K562 (cell line): ENCODE data around the gene OR2S2. TPM values are rescaled to one million over a fixed set of nuclear protein-coding genes. Genes with fewer than 3 reads are reported as not detected.

ENCODE experiments used
- ATAC-seq: fragments of 200-7000 bp; cut with Tn5 transposase; 3 replicates; pipeline ENCODE4 v1.9.1; 2020; ENCODE audit warnings: moderate library complexity
- BruUV-seq: library from RNA; stranded (reverse); fragments of 400-500 nt; replicated peaks from 2 replicates; lab custom pipeline; 2021; lab: Mats Ljungman, UMichigan
- CTCF ChIA-PET: fragments of 300-600 bp; formaldehyde crosslinking; extraction: SDS; loops from one replicate; lab custom pipeline; 2021; ENCODE audit warnings: low intra/inter-chr PET ratio; lab: Yijun Ruan, JAX
- POLR2A ChIA-PET: fragments of 300-600, 350-650 bp; sonication (Branson Sonifier 250); formaldehyde crosslinking; extraction: SDS; loops from one replicate; lab custom pipeline; 2021; ENCODE audit warnings: antibody characterized with exemption, inconsistent platforms; lab: Yijun Ruan, JAX
- DNase-seq, 4 experiments: peaks; one replicate each; pipeline versions ENCODE4 v3.0.0 to v3.0.0-alpha.2; 2011 to 2018; ENCODE audit warnings: low spot score in 3 of 4, mixed read lengths in 3 of 4; ENCODE audit errors: extremely low read depth in 1 of 4
- FAIRE-seq: peaks from 2 replicates; lab custom pipeline; 2011; peaks lifted over from hg19 to GRCh38; lab: Jason Lieb, UNC
- H2AFZ ChIP-seq: 2 replicates; pipeline ENCODE4 v1.6.0; 2011; ENCODE audit warnings: low read depth, low read length, control low read depth, inconsistent platforms
- H3K27ac ChIP-seq: fragments of 200-600 bp; 3 replicates; pipeline ENCODE4 v1.8.0; 2011; ENCODE audit warnings: low read depth, mild to moderate bottlenecking, control low read depth, inconsistent platforms, low read length, moderate library complexity, mixed read lengths; ENCODE audit errors: extremely low read depth
- H3K27me3 ChIP-seq, 2 experiments: fragments of 300-600 bp in 1 of 2; 2 replicates in 1 of 2; 3 replicates in 1 of 2; pipeline versions ENCODE4 v1.6.0 to v1.8.0; 2011; ENCODE audit warnings: inconsistent platforms in 2 of 2, low read length in 2 of 2, mild to moderate bottlenecking in 1 of 2, mixed read lengths in 1 of 2, moderate library complexity in 1 of 2; ENCODE audit not compliant: control insufficient read depth in 2 of 2, insufficient read depth in 2 of 2
- H3K36me3 ChIP-seq: fragments of 300-600 bp; 3 replicates; pipeline ENCODE4 v1.8.0; 2011; ENCODE audit warnings: mild to moderate bottlenecking, low read length, inconsistent platforms; ENCODE audit not compliant: control insufficient read depth, insufficient read depth
- H3K4me1 ChIP-seq, 2 experiments: fragments of 200-600 bp in 1 of 2; replicated peaks in 1 of 2; 2 replicates in 1 of 2; 3 replicates in 1 of 2; pipeline versions ENCODE4 v1.5.1 to v1.8.0; 2011; ENCODE audit warnings: inconsistent platforms in 2 of 2, low read length in 2 of 2, mild to moderate bottlenecking in 1 of 2, mixed read lengths in 1 of 2, moderate library complexity in 1 of 2; ENCODE audit not compliant: control insufficient read depth in 2 of 2, insufficient read depth in 2 of 2
- H3K4me2 ChIP-seq: 2 replicates; pipeline ENCODE4 v1.6.1; 2011; ENCODE audit warnings: low read length, control low read depth, inconsistent platforms, mixed read lengths; ENCODE audit not compliant: insufficient read depth
- H3K4me3 ChIP-seq: fragments of 200-600 bp; sonication (generic), shearing (Covaris generic); 2 replicates; pipeline ENCODE4 v1.5.1; 2016; ENCODE audit warnings: control low read depth, inconsistent platforms
- H3K79me2 ChIP-seq: fragments of 200-600 bp; 3 replicates; pipeline ENCODE4 v1.8.0; 2011; ENCODE audit warnings: low read length, inconsistent platforms; ENCODE audit not compliant: control insufficient read depth, insufficient read depth
- H3K9ac ChIP-seq, 2 experiments: 2 replicates each; pipeline versions ENCODE4 v1.6.0 to v1.6.1; 2011; ENCODE audit warnings: low read depth in 2 of 2, low read length in 2 of 2, control low read depth in 1 of 2, inconsistent platforms in 1 of 2, mild to moderate bottlenecking in 1 of 2, mixed read lengths in 1 of 2; ENCODE audit not compliant: insufficient read depth in 1 of 2
- H3K9me1 ChIP-seq: one replicate; pipeline ENCODE4 v1.6.0; 2011; ENCODE audit warnings: inconsistent platforms, mild to moderate bottlenecking, low read length, moderate library complexity; ENCODE audit not compliant: control insufficient read depth, insufficient read depth
- H3K9me3 ChIP-seq: replicated peaks from 2 replicates; pipeline ENCODE4 v1.5.1; 2011; ENCODE audit warnings: low read depth, low read length, inconsistent platforms; ENCODE audit not compliant: control insufficient read depth, insufficient read depth
- H4K20me1 ChIP-seq: replicated peaks from 2 replicates; pipeline ENCODE4 v1.6.1; 2011; ENCODE audit warnings: low read length, inconsistent platforms, mixed read lengths; ENCODE audit not compliant: control insufficient read depth, insufficient read depth
- ASH1L ChIP-seq: fragments of 450-650 bp; IDR thresholded peaks from 2 replicates; pipeline ENCODE4 v1.6.1; 2018; ENCODE audit warnings: borderline replicate concordance, mild to moderate bottlenecking, low read depth; ENCODE audit not compliant: partially characterized antibody
- BRF1 ChIP-seq: IDR thresholded peaks from 3 replicates; pipeline ENCODE4 v1.6.1; 2011; ENCODE audit warnings: borderline replicate concordance, mild to moderate bottlenecking; ENCODE audit not compliant: insufficient read length; ENCODE audit errors: extremely low read depth
- CEBPB ChIP-seq: fragments of 450-650 bp; IDR thresholded peaks from 2 replicates; pipeline ENCODE4 v1.6.1; 2016; ENCODE audit warnings: missing genetic modification characterization, missing compliant biosample characterization
- CREBBP ChIP-seq: IDR thresholded peaks from one replicate; pipeline ENCODE4 v1.6.1; 2012; ENCODE audit warnings: low read depth, mild to moderate bottlenecking, control low read depth, inconsistent platforms, low read length
- CUX1 ChIP-seq: fragments of 200-800 bp; sonication (Bioruptor generic); IDR thresholded peaks from 2 replicates; pipeline ENCODE4 v1.6.1; 2016; ENCODE audit warnings: missing genetic modification characterization, missing compliant biosample characterization
- DPF2 ChIP-seq: fragments of 450-650 bp; IDR thresholded peaks from 2 replicates; pipeline ENCODE4 v1.6.1; 2016
- PPARD ChIP-seq: fragments of 250-450 bp; sonication (Bioruptor Pico); IDR thresholded peaks from 2 replicates; pipeline ENCODE4 v1.8.0; 2022; ENCODE audit warnings: inconsistent platforms, mild to moderate bottlenecking, moderate library complexity
- RBM14 ChIP-seq: fragments of 200-400 bp; formaldehyde crosslinking; IDR thresholded peaks from 2 replicates; pipeline ENCODE4 v1.6.1; 2018; ENCODE audit warnings: low read depth, mild to moderate bottlenecking, low read length, moderate library complexity, borderline replicate concordance; ENCODE audit not compliant: insufficient read depth
- ZNF699 ChIP-seq: fragments of 250-450 bp; sonication (Bioruptor Pico); IDR thresholded peaks from 2 replicates; pipeline ENCODE4 v1.8.0; 2021; ENCODE audit warnings: mild to moderate bottlenecking, moderate library complexity; ENCODE audit not compliant: insufficient replicate concordance
- WGBS: fragments of 100-300 bp; shearing (Covaris generic); methylation state at CpG from one replicate; pipeline ENCODE4 v1.1.6; 2016; ENCODE audit warnings: low coverage, mixed read lengths; ENCODE audit not compliant: insufficient coverage; ENCODE audit errors: missing lambda C conversion rate; 5-methylcytosine and 5-hydroxymethylcytosine counted together
- in situ Hi-C: fragments of 300-500 bp; cut with MboI; formaldehyde crosslinking; loops from 4 replicates; pipeline ENCODE4 v1.15.0; 2018; ENCODE audit warnings: inconsistent platforms, mixed read lengths
- intact Hi-C: fragments of 100-400 bp; cut with micrococcal nuclease; formaldehyde crosslinking; loops from 2 replicates; pipeline ENCODE4 v1.14.2; 2022
- polyA plus RNA-seq, 8 experiments: library from polyadenylated mRNA; depleted of rRNA in 4 of 8; stranded (reverse) in 5 of 8; unstranded in 3 of 8; fragments of >200 nt; fragmentation: Nextera tagmentation in 2 of 8; fragmentation: Illumina TruSeq in 1 of 8; extraction: Ambion mirVana in 2 of 8; extraction: Trizol in 1 of 8; gene quantifications; 2 replicates each; pipeline versions ENCODE4 v1.2.1 to v1.2.3, GENCODE V29; 2011 to 2014; ENCODE audit warnings: inconsistent platforms in 1 of 8, missing spikeins in 1 of 8
- total RNA-seq, 7 experiments: library from RNA; depleted of rRNA in 6 of 7; stranded (reverse); fragments of >200 nt in 6 of 7; fragmentation: Illumina TruSeq in 2 of 7; extraction: Trizol in 2 of 7; gene quantifications; 2 replicates each; pipeline versions ENCODE4 v1.2.1 to v1.2.3, GENCODE V29; 2011 to 2021; ENCODE audit warnings: low replicate concordance in 1 of 7

OR2S2 gene
- total and polyA plus RNA-seq, 9 of the 15 experiments (the other 6 are each of a cell fraction or from before 2014, with no cell fraction given) = not detected

- Histone ChIP-seq H3K9me3 (no peaks in the 10 kb centered on the region), H3K36me3 (no peaks in the 10 kb centered on the region), H3K9ac (peak overlapping the region in 1 of 2 experiments; percentile 61; a peak in 1 of 4 replicates), H3K4me2 (no peak overlapping the region), H2AFZ (peak overlapping the region; percentile 48), H3K4me3 (no peak overlapping the region), H4K20me1 (no peaks in the 10 kb centered on the region), H3K4me1 (peaks cover 40 to 64% of the 10 kb centered on the region in 2 experiments), H3K27ac (no peak overlapping the region), H3K27me3 (no peaks in the 10 kb centered on the region), H3K79me2 (no peaks in the 10 kb centered on the region), H3K9me1 (no peaks in the 10 kb centered on the region)
- DNase-seq (no peak), FAIRE-seq (no peak), ATAC-seq (no peak)
- intact Hi-C loops (no loop called here), in situ Hi-C loops (no loop called here)
- TF ChIP-seq RBM14 (no peak), PPARD (CRISPR knock-in tag) (no peak), CREBBP (no peak), ASH1L (no peak), ZNF699 (CRISPR knock-in tag) (no peak), DPF2 (no peak), BRF1 (no peak), CEBPB (tag) (no peak), CUX1 (CRISPR knock-in tag) (no peak)
- POLR2A ChIA-PET = interaction anchor here (0.6 to 3.3 kb wide), 2 partner anchors 9 to 799 kb away, joined by 3 to 20 read pairs; no protein-coding TSS in a partner anchor
- no TSS peak for BruUV-seq
- CTCF ChIA-PET = interaction anchor here (0.6 kb wide), 1 partner anchor 1240 kb away, joined by 6 read pairs; no protein-coding TSS in a partner anchor
- WGBS = 82% methylated on average over 9 of the region's 16 CpGs
These were observed 42.2 kb downstream of the OR2S2 start for GRCh38 chr9:35915681-35916294.
